Osteoblast (primary cell): Measurements from ENCODE around the gene AQP1. TPM values are rescaled to one million over a fixed set of nuclear protein-coding genes. Genes with fewer than 3 reads are reported as not detected.

ENCODE experiments used
- DNase-seq: peaks from one replicate; pipeline ENCODE4 v3.0.0; 2011; ENCODE audit warnings: low spot score, mixed read lengths; ENCODE audit not compliant: insufficient read length; ENCODE audit errors: missing footprints
- H2AFZ ChIP-seq: 2 replicates; pipeline ENCODE4 v1.6.0; 2011; ENCODE audit warnings: mild to moderate bottlenecking, low read length
- H3K27ac ChIP-seq: 2 replicates; pipeline ENCODE4 v1.5.1; 2011; ENCODE audit warnings: mild to moderate bottlenecking, low read depth, low read length, moderate library complexity
- H3K27me3 ChIP-seq: 2 replicates; pipeline ENCODE4 v1.6.0; 2012; ENCODE audit warnings: mild to moderate bottlenecking, control low read depth, inconsistent platforms, low read length, moderate library complexity; ENCODE audit not compliant: insufficient read depth
- H3K36me3 ChIP-seq: 2 replicates; pipeline ENCODE4 v1.5.1; 2011; ENCODE audit warnings: mild to moderate bottlenecking, low read length, control low read depth, moderate library complexity; ENCODE audit not compliant: insufficient read depth
- H3K4me1 ChIP-seq: 2 replicates; pipeline ENCODE4 v1.5.1; 2011; ENCODE audit warnings: mild to moderate bottlenecking, low read length, control low read depth, moderate library complexity; ENCODE audit not compliant: insufficient read depth
- H3K4me2 ChIP-seq: 2 replicates; pipeline ENCODE4 v1.6.0; 2011; ENCODE audit warnings: mild to moderate bottlenecking, low read length; ENCODE audit not compliant: insufficient read depth
- H3K4me3 ChIP-seq: fragments of 200-600 bp; sonication (generic); 3 replicates; pipeline ENCODE4 v1.5.1; 2012; ENCODE audit warnings: mild to moderate bottlenecking, low read length, inconsistent platforms; ENCODE audit not compliant: insufficient read depth
- H3K79me2 ChIP-seq: 2 replicates; pipeline ENCODE4 v1.6.0; 2012; ENCODE audit warnings: mild to moderate bottlenecking, low read length, control low read depth, inconsistent platforms; ENCODE audit not compliant: insufficient read depth
- H3K9me3 ChIP-seq: 2 replicates; pipeline ENCODE4 v1.5.1; 2011; ENCODE audit warnings: low read depth, low read length, control low read depth
- H4K20me1 ChIP-seq: 2 replicates; pipeline ENCODE4 v1.6.0; 2012; ENCODE audit warnings: mild to moderate bottlenecking, low read length, control low read depth; ENCODE audit not compliant: insufficient read depth
- CTCF ChIP-seq: IDR thresholded peaks from 2 replicates; pipeline ENCODE4 v1.5.1; 2011; ENCODE audit warnings: mild to moderate bottlenecking, low read depth, low read length, moderate library complexity; ENCODE audit errors: extremely low read depth
- total RNA-seq: library from RNA; depleted of rRNA; stranded (reverse); fragments of >200 nt; gene quantifications from 2 replicates; pipeline ENCODE4 v1.2.3, GENCODE V29; 2012

AQP1 gene
- total RNA-seq, 1 donor, result 0.72 TPM

DNA sequence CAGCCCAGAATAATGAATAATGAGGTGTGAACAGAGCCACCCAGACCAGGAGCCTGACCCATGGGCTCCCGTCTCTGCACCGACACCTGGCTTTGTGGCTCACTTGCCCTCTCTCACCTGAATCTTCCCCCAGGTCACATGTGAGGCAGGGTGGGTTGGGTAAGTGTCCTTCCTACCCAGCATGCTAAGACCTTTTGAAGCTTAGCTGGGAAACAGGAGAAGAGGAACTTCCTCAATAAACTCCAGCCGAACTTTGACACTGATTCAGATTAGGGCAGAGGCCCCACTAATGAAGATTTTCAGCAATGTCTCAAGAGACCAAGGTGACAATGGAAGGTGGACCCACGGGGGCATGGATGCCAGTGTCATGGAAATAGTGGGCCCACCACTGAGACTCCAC lies 46.6 kb upstream of the AQP1 start:
- Histone ChIP-seq H3K9me3 (no peaks in the 10 kb centered on the region), H2AFZ (no peak overlapping the region), H3K79me2 (no peaks in the 10 kb centered on the region), H3K27me3 (no peaks in the 10 kb centered on the region), H3K4me2 (no peak overlapping the region), H3K4me3 (no peak overlapping the region), H3K4me1 (peaks cover 4% of the 10 kb centered on the region), H3K27ac (no peak overlapping the region), H4K20me1 (no peaks in the 10 kb centered on the region), H3K36me3 (no peaks in the 10 kb centered on the region)
- DNase-seq, result no peak
- TF ChIP-seq CTCF, result no peak

DNA sequence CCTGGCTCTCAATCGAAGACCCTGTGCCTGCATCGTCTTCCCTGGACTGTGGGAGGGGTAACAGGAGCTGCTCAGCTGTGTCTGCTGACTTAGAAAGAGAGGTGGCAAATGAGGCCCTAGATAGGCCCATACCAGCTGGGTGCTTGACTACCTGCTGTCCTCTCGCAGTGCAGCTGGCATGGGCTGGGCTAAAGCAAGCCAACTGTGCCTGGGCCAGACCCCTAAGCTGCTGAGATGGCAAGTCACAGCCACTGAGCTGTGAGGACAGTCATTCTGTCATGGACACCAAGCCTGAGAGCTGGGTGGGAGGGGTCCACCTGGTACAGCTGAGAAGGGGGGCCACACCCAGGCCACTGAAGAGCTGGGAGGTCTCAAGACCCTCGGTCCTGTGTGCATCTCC lies 45.8 kb upstream of the AQP1 start:
- Histone ChIP-seq H3K36me3 (no peaks in the 10 kb centered on the region), H4K20me1 (no peaks in the 10 kb centered on the region), H3K9me3 (no peaks in the 10 kb centered on the region), H3K79me2 (no peaks in the 10 kb centered on the region), H3K27ac (no peak overlapping the region), H3K4me1 (peaks cover 4% of the 10 kb centered on the region), H3K4me3 (no peak overlapping the region), H2AFZ (no peak overlapping the region), H3K4me2 (no peak overlapping the region), H3K27me3 (no peaks in the 10 kb centered on the region)
- DNase-seq, result no peak
- TF ChIP-seq CTCF, result no peak

- no peak for TF ChIP-seq CTCF
- H3K4me3 ChIP-seq, result no peak overlapping the region
These were observed 44.7 kb upstream of the AQP1 start for GRCh38 chr7:30866939-30867338.

DNA sequence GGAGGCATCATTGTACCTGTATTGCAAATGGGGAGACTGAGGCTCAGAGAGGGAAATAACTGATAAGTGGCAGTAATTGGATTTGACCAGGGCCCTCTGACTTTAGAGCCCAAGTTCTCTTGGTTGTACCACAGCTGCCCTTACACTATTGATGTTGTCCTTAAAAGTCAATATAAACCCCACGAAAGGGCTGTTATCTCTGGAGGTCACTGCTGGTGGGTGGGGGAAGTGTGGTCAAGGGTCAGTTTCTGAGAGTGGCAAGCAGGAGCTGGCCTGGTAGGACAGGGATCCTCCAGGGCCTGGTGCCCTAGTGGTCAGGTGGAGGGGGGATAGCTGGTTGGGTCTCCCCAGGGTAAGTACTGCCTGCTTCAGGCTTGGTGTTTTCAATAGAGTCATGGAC lies 44.2 kb upstream of the AQP1 start:
- Histone ChIP-seq H3K27me3 (no peaks in the 10 kb centered on the region), H3K4me3 (no peak overlapping the region), H3K79me2 (no peaks in the 10 kb centered on the region), H3K36me3 (no peaks in the 10 kb centered on the region), H3K9me3 (no peaks in the 10 kb centered on the region), H3K4me2 (no peak overlapping the region), H4K20me1 (no peaks in the 10 kb centered on the region), H2AFZ (no peak overlapping the region), H3K4me1 (peaks cover 4% of the 10 kb centered on the region), H3K27ac (no peak overlapping the region)
- no peak for TF ChIP-seq CTCF
- peak; percentile 72 for DNase-seq

More at GRCh38 chr7:30866939-30867338, 44.7 kb upstream of the AQP1 start:
- Histone ChIP-seq H4K20me1 (no peaks in the 10 kb centered on the region), H3K36me3 (no peaks in the 10 kb centered on the region), H3K27ac (no peak overlapping the region), H3K4me1 (peaks cover 4% of the 10 kb centered on the region), H3K27me3 (no peaks in the 10 kb centered on the region), H3K79me2 (no peaks in the 10 kb centered on the region), H3K9me3 (no peaks in the 10 kb centered on the region), H2AFZ (no peak overlapping the region), H3K4me2 (no peak overlapping the region)
- no peak for DNase-seq
